ENCODE data around the gene CCDC34. TPM values are rescaled to one million over a fixed set of nuclear protein-coding genes. Genes with fewer than 3 reads are reported as not detected.

Gene CCDC34
- total and polyA plus RNA-seq, 2 of the 8 experiments (the other 6 are each of a cell fraction or from before 2014, with no cell fraction given): 7.7 to 24.3 TPM

DNA sequence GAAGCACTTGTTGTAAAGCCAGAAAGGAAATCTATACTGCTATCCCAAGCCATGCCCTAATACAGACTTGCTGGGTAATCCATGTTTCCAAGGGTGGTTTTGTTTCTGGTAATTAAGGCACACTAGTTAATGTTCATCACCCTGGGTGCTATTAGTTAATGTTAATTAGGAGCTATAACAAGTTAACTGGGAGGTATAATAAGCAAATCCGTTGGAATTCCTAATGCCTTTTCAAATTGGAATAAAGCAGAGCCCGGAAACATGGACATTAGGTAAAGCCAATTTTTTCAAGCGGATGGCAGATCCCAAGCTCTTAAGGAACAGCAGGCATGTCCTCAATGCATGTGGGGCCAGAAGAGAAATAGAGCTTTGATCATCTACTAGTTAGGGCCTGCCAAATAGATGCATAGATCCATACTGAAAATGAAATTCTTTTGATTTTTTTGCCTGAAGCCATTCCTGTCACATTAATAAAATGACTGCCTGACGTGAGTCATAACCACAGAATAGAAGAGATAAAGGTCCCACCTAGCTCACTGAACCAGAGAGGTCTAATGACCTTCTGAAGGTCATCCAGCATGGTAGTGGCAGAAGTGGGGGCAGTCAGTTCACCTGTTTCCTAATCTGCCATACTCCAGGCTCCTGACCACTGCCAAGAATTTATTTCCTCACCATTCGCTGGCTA is 28.5 kb upstream of the CCDC34 start (continued):
- TF ChIP-seq SP2 (IDR thresholded peaks at IDR 0.05; ENCODE audit: low read length) (no peak), KDM5A (IDR thresholded peaks at IDR 0.05; ENCODE audit: low read length) (no peak), CBX5 (IDR thresholded peaks at IDR 0.05; ENCODE audit: low read depth, low read length) (no peak), SIRT6 (IDR thresholded peaks at IDR 0.05; ENCODE audit: low read length) (no peak)
- TF ChIP-seq, protein P1, sequence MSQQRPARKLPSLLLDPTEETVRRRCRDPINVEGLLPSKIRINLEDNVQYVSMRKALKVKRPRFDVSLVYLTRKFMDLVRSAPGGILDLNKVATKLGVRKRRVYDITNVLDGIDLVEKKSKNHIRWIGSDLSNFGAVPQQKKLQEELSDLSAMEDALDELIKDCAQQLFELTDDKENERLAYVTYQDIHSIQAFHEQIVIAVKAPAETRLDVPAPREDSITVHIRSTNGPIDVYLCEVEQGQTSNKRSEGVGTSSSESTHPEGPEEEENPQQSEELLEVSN (IDR thresholded peaks at IDR 0.05): no peak
- TF ChIP-seq, protein P2, sequence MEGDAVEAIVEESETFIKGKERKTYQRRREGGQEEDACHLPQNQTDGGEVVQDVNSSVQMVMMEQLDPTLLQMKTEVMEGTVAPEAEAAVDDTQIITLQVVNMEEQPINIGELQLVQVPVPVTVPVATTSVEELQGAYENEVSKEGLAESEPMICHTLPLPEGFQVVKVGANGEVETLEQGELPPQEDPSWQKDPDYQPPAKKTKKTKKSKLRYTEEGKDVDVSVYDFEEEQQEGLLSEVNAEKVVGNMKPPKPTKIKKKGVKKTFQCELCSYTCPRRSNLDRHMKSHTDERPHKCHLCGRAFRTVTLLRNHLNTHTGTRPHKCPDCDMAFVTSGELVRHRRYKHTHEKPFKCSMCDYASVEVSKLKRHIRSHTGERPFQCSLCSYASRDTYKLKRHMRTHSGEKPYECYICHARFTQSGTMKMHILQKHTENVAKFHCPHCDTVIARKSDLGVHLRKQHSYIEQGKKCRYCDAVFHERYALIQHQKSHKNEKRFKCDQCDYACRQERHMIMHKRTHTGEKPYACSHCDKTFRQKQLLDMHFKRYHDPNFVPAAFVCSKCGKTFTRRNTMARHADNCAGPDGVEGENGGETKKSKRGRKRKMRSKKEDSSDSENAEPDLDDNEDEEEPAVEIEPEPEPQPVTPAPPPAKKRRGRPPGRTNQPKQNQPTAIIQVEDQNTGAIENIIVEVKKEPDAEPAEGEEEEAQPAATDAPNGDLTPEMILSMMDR (IDR thresholded peaks at IDR 0.05; ENCODE audit: control extremely low read depth in 1 of 3, insufficient read depth in 1 of 3, low read depth in 1 of 3, low read length in 3 of 3): no peak

Measured in H1 (cell line).